HG03378 (cell line): ENCODE results near the gene NCK2.

Source experiments
- ATAC-seq: cut with Tn5 transposase; IDR thresholded peaks from one replicate; pipeline ENCODE4 v1.9.1; 2021; ENCODE audit warnings: mild to moderate bottlenecking, moderate library complexity; ENCODE audit not compliant: unreplicated experiment

The NCK2 gene

DNA sequence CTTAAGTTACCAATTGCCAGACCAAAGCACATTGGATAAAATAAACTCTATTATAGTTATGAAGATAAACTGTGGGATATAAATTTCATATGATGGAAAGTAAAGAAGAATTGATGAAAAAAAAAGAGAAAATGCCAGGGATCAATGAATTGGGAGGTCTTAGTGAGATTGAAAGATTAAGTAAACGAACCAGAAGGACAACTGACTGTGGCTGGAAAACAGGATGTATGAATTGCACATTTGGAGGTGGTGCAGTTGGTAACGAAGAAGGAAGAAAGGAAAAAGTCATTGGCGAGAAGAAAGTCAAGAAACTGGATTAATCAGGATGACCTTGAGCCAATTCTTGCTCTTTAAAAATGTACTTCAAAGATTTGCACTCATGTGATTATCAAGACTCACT, 166.7 kb downstream of the NCK2 start:
- no peak for ATAC-seq

GRCh38 chr2:105912081-105912480, 167.4 kb downstream of the NCK2 start:
- ATAC-seq, result no peak

DNA sequence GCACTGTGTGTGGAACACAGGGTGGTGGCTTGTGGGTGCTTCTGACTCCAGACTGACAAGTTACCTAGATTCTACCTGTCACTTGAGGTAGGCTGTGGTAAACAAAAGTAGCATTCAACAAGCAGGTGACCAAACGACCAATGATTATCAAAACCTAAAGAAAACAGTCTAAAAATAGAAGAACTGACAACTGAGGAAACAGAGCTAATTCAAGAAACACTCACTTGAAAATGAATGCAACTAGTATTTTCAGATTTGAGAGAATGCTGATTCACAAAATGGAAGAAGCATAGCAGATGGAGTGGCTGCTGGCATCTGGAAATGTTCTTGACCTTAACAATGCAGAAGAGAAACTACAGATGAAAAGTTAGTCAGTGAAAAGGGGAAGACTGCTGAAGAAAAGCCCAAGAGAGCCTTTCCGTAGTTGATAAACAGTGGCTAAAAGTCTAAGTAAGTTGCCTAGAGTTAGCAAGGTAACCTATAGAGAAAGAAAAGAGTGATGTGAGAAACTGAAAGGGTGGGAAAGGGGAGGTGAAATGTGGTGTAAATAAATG, 170.4 kb downstream of the NCK2 start:
- peak; percentile 63 for ATAC-seq

GRCh38 chr2:105917226-105917625, 172.5 kb downstream of the NCK2 start:
- ATAC-seq, result no peak

- no peak for ATAC-seq
Measured at GRCh38 chr2:105917688-105918087, 173.0 kb downstream of the NCK2 start.

DNA sequence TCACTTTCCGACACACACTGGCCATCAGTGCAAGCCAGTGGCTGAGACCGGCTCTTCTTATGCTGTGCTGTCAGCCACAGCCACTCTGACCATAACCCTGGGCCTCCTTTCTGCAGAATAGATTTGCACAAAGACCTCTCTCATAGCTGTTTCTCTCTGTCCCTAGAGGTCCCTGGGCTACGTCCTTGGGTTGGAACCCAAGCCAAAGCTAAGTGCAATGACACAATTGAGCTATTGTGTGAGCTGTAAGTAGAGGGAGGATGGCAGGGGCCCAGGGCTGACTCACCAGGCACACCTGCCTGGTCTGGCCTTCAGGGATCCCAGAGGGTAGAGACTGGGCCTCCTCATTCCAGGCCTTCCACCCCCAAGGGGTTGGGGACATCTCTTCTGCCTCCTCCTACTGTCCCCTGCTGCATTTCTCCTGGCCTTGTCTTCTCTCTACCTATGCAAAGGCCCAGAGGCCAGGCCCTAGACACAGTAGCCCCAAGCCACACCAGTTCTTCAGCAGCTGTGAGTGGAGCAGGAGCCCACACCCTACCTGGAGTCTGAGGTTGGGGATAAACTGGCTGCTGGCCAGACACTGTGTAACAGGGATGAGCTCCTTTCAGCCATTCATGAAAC, 174.6 kb downstream of the NCK2 start:
- ATAC-seq, result no peak

GRCh38 chr2:105919826-105920225, 175.1 kb downstream of the NCK2 start:
- no peak for ATAC-seq

GRCh38 chr2:105924271-105924670, 179.6 kb downstream of the NCK2 start:
- no peak for ATAC-seq

DNA sequence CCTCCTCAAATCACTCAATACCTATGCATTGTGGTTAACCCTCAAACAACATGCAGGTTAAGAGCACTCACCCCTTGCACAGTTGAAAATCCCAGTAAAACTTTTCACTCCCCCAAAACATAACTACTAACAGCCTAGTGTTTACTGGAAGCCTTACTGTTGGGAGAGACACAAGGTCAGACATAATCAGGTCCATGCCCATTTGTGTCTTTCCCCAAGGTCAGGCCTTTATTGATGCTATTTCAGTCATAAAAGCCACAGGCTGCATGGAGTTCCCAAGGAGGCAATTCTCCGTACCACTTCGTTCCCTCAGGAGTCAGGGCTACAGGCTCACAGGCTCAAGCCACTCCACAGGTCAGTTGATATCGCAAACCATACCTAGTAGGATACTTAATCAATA, 180.2 kb downstream of the NCK2 start:
- no peak for ATAC-seq

DNA sequence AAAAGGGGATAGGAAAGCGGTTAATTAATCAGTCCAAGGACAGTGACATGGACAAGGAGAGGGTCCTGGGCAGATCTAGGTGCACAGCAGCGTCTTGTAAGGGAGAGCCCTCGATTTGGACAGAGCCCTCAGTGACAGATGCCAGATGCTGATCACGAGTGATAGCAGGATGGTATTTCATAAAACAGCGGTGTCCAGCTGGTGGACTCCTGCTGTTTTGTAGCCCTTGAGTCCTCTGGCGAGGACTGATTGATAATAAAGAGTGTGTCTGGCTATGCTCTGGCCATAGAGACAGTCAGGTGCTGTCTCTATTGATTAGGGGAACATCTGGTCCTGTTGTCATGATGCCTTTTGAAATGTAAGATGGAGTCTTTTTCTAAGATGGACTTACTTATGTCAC, 180.7 kb downstream of the NCK2 start:
- no peak for ATAC-seq

DNA sequence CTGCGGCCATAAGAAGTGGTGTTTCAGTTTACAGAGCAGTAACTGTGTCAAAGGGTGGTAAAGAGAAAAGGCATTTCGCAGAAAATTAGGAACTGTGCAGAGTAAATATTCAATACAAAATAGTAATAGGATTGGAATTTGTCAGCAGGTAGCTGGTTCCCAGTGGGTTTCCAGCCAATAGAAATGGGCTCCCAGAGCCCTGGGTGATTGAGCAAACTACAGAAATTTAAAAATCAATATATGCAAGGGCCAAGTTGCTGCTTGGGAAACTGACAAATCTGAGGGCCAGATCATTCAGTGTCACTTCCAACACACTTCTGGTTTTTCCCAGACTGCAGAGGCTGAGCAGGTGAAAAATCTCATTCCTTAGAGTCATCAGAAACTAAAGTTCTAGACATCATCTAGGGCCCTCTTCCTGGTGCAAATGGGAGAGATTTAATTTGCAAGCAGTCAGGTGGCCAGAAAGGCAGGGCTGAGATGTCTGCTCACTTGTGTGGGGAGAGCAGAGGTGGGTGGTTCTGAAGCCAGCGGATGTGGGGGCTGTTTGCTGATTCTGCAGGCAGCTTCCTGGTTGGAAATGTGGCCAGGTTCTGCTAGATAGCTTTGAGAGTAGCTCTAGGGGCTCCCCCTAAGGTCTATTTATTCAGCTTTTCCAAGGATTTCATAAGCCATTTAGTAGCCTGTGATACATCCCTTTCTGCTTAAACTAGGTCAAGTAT, 182.4 kb downstream of the NCK2 start:
- ATAC-seq, result no peak

DNA sequence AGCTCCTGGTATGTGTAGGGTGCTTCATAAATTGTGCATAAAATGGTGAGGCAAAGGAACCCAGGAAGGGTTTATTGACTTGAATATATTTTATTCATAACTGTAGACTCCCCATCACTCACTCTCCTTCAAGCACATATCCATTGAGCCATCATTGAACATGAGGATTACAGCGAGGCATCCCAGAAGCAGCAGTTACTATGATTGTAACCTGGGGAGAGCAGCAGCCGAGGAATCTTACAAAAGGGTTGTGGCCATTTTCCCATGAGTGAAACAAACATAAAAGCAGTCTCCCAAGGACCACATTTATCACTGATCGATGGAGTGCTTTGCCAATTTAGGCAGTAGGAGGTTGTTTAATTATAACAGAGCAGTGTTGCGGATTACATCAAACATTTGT, 183.4 kb downstream of the NCK2 start:
- ATAC-seq, result no peak

GRCh38 chr2:105928563-105928962, 183.9 kb downstream of the NCK2 start:
- ATAC-seq, result no peak

DNA sequence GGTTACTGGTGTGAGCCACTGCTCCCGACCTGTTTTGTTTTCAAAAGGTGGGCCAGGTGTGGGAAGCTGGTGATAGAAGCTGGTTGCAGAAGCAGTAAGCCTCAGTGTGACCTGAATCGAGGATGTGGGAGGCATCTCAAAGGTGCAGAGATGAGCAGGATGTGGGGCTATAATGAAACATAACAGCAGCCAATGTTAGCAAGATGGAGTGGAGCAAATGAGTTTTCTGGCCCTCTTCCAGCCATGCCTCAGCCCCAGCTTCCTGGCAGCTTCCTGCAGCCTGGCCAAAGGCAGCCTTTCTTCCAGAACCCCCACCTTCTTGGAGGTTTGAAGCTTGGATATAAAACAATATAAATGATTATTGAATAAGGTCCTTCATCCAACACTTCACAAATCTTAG, 184.8 kb downstream of the NCK2 start:
- ATAC-seq, result no peak

GRCh38 chr2:105932582-105932981, 187.9 kb downstream of the NCK2 start:
- no peak for ATAC-seq

DNA sequence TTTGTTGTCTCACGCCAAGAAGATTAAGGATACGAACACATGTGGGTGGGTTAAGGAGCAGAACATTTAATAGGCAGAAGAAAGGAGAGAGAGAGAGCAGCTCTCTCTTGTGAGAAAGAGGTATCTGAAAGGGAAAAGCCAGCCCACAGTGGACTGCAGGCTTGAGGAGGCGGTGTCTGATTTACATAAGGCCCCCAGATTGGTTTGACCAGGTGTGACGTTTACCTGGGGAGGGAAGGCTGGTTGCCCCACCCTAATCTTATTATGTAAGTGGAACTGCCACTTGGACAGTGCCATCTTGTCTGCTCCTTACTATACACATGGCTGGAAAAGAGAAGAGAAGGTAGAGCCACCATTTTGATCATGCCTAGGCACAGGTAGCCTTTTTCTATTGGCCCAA, 189.2 kb downstream of the NCK2 start:
- no peak for ATAC-seq

- no peak for ATAC-seq
Measured at GRCh38 chr2:105934467-105934866, 189.8 kb downstream of the NCK2 start.

DNA sequence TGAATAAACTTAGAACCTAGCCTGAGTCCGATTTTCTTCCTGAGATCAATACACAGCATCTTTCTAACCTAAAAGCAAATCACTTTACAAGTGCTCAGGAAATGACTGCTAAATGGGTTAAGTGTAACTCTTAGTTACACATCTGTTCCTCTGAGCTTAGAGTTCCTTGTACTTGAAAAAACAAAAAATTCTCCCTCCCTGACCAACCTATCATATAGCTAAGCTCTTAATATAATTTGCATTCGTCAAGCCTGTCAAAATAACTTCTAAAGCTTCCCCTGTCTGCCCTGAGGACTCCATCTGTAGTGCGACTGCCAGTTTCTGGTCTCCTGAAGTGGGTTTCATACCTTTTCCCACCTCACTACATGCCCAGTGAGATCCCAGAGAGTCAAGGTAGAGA, 190.4 kb downstream of the NCK2 start:
- ATAC-seq, result no peak

GRCh38 chr2:105936954-105937353, 192.2 kb downstream of the NCK2 start:
- no peak for ATAC-seq

DNA sequence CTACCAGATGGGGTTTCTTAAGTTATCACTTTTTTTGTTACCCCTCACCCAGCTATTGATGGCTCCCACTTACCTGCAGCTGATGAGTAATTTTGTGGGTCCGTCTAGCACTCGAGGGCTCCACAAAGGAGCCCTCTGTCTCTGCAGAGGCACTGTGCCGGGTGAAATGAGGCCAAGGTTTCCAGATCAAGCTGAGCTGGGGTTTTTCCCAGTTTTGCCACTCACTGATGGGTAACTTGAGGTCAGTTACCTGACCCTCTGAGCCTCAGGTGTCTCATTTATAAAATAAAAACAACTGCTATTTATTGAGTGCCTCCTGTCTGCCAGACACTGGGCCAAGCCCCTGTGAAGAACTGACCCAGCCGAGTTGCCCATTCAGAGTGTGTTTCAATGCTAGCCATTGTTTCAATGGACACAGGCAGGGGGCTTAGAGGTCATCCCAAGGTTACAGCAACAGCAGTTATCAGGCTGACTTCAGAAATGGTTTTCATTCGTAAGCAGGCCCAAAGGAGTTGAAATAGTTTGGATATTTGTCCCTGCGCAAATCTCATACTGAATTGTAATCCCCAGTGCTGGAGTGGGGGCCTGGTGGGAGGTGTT, 192.9 kb downstream of the NCK2 start:
- ATAC-seq, result no peak
